SHP77 (cell line): ENCODE results near the gene FNDC10.
A peak's percentile ranks its signal among the peaks of the same experiment; 100 is the strongest.
"Not testable (repeated sequence)": the region's sequence is repeated elsewhere in the genome, so short reads cannot be mapped to it uniquely, and the experiment has no call there.

Experiments
- DNase-seq, 2 experiments: peaks; one replicate each; lab custom pipeline; 2025; lab: John Stamatoyannopoulos, UW

Gene FNDC10

GRCh38 chr1:1567152-1567875, 32.6 kb downstream of the FNDC10 start:
- DNase-seq, result no peak

GRCh38 chr1:1565340-1565739, 34.6 kb downstream of the FNDC10 start:
- DNase-seq, result no peak

GRCh38 chr1:1564268-1564667, 35.7 kb downstream of the FNDC10 start:
- DNase-seq, result no peak

GRCh38 chr1:1563688-1564087, 36.2 kb downstream of the FNDC10 start:
- no peak for DNase-seq

GRCh38 chr1:1562556-1563195, 37.3 kb downstream of the FNDC10 start:
- DNase-seq, result no peak

GRCh38 chr1:1561801-1562470, 38.0 kb downstream of the FNDC10 start:
- DNase-seq, result no peak

- no peak for DNase-seq
Observed at GRCh38 chr1:1560178-1560577, 39.8 kb downstream of the FNDC10 start.

- DNase-seq, result no peak
Observed at GRCh38 chr1:1559066-1559465, 40.9 kb downstream of the FNDC10 start.

GRCh38 chr1:1558591-1558990, 41.3 kb downstream of the FNDC10 start:
- no peak for DNase-seq

GRCh38 chr1:1557688-1558087, 42.2 kb downstream of the FNDC10 start:
- DNase-seq, result not testable (repeated sequence)

- DNase-seq, result not testable (repeated sequence)
Observed at GRCh38 chr1:1556961-1557360, 43.0 kb downstream of the FNDC10 start.

GRCh38 chr1:1556505-1556904, 43.4 kb downstream of the FNDC10 start:
- DNase-seq, result no peak

GRCh38 chr1:1554926-1555915, 44.7 kb downstream of the FNDC10 start:
- DNase-seq, result no peak

- DNase-seq, result no peak
Observed at GRCh38 chr1:1554550-1554925, 45.4 kb downstream of the FNDC10 start.

GRCh38 chr1:1553821-1554494, 46.0 kb downstream of the FNDC10 start:
- DNase-seq, result no peak

- no peak for DNase-seq
Observed at GRCh38 chr1:1552263-1552639, 47.7 kb downstream of the FNDC10 start.

GRCh38 chr1:1551524-1552262, 48.2 kb downstream of the FNDC10 start:
- no peak for DNase-seq

- peak in 1 of 2 experiments; percentile 12 for DNase-seq
Observed at GRCh38 chr1:1550591-1551432, 49.1 kb downstream of the FNDC10 start.

GRCh38 chr1:1550087-1550486, 49.8 kb downstream of the FNDC10 start:
- no peak for DNase-seq

- no peak for DNase-seq
Observed at GRCh38 chr1:1548591-1548990, 51.3 kb downstream of the FNDC10 start.
